Right lobe of liver (tissue), 6 donors: ENCODE results near the gene LRRC8D. TPM values are rescaled to one million over a fixed set of nuclear protein-coding genes. Genes with fewer than 3 reads are reported as not detected.

Experiments used
- ATAC-seq, 4 donors: fragments of 200-7000 bp; cut with Tn5 transposase; one replicate each; pipeline ENCODE4 v1.9.1; 2020; ENCODE audit warnings: mild to moderate bottlenecking in 4 of 4, moderate library complexity in 4 of 4
- DNase-seq, 3 donors: peaks; one replicate each; pipeline ENCODE4 v3.0.0-alpha.2; 2020
- H3K27ac ChIP-seq, 3 donors: fragments of 200-600 bp; one replicate each; pipeline ENCODE4 v1.8.0; 2022
- H3K27me3 ChIP-seq, 2 donors: fragments of 200-600 bp; one replicate each; pipeline ENCODE4 v1.8.0; 2022
- H3K36me3 ChIP-seq, 4 donors: fragments of 200-600 bp; sonication (generic) in 1 of 4; one replicate each; pipeline versions ENCODE4 v1.5.1 to v1.8.0; 2017 to 2022; ENCODE audit warnings: control low read depth in 1 of 4
- H3K4me1 ChIP-seq, 4 donors: fragments of 200-600 bp; sonication (generic) in 1 of 4; one replicate each; pipeline versions ENCODE4 v1.5.1 to v1.8.0; 2017 to 2022; ENCODE audit warnings: control low read depth in 1 of 4
- H3K4me3 ChIP-seq, 3 donors: fragments of 200-600 bp; one replicate each; pipeline ENCODE4 v1.8.0; 2022
- H3K9me3 ChIP-seq, 4 donors: fragments of 200-600 bp; sonication (generic) in 1 of 4; one replicate each; pipeline versions ENCODE4 v1.5.1 to v1.8.0; 2017 to 2022; ENCODE audit warnings: control low read depth in 1 of 4
- POLR2A ChIP-seq: fragments of 450-650 bp; IDR thresholded peaks from one replicate; pipeline ENCODE4 v1.6.1; 2017; ENCODE audit warnings: antibody characterized with exemption, mild to moderate bottlenecking
- WGBS: methylation state at CpG from one replicate; pipeline ENCODE4 v1.1.6; 2018; ENCODE audit warnings: low coverage, low lambda C conversion rate; ENCODE audit not compliant: insufficient coverage; ENCODE audit errors: missing lambda C conversion rate; 5-methylcytosine and 5-hydroxymethylcytosine counted together
- intact Hi-C, 2 donors: fragments of 100-400 bp; cut with DNase I; formaldehyde crosslinking; loops; one replicate each; pipeline versions ENCODE4 v1.11.2 to v1.14.1; 2022
- total RNA-seq, 6 experiments: library from RNA; depleted of rRNA in 2 of 6; stranded (reverse); fragments of >200 nt in 2 of 6; fragmentation: NEBNext Ultra II Directional in 3 of 6; extraction: Animal tissue kit (Norgen Biotek cat#: 25700) in 3 of 6; gene quantifications; one replicate each; pipeline versions ENCODE4 v1.1.0 to v1.2.4, GENCODE V29; 2016 to 2023
- TF ChIP-seq, protein P1 (sequence below), 4 donors: fragments of 200-600 bp in 3 of 4; fragments of 450-650 bp in 1 of 4; IDR thresholded peaks; one replicate each; pipeline versions ENCODE4 v1.5.1 to v1.8.0; 2016 to 2022; ENCODE audit warnings: antibody characterized with exemption in 4 of 4, mild to moderate bottlenecking in 2 of 4
- donor health status: DM: no; HTN: yes; CAD: no.
- donor health status: DM: no; HTN: no; CAD: no.
- donor health status: DM: no; HTN: no; CAD: no.
- donor health status: DM: no; HTN: yes; CAD: no.
- donor health status: DM: no; HTN: yes; CAD: no.

LRRC8D gene
- total RNA-seq, 6 experiments from 2014 or later, result 11.5 to 22.1 (median 19.3) TPM

- WGBS, result 70% methylated on average over 2 of the region's 5 CpGs
- Histone ChIP-seq H3K9me3 (no peaks in the 10 kb centered on the region), H3K4me1 (no peaks in the 10 kb centered on the region), H3K27me3 (no peaks in the 10 kb centered on the region), H3K4me3 (no peak overlapping the region), H3K27ac (no peak overlapping the region), H3K36me3 (no peaks in the 10 kb centered on the region)
- DNase-seq (no peak), ATAC-seq (no peak)
- TF ChIP-seq, protein P1, sequence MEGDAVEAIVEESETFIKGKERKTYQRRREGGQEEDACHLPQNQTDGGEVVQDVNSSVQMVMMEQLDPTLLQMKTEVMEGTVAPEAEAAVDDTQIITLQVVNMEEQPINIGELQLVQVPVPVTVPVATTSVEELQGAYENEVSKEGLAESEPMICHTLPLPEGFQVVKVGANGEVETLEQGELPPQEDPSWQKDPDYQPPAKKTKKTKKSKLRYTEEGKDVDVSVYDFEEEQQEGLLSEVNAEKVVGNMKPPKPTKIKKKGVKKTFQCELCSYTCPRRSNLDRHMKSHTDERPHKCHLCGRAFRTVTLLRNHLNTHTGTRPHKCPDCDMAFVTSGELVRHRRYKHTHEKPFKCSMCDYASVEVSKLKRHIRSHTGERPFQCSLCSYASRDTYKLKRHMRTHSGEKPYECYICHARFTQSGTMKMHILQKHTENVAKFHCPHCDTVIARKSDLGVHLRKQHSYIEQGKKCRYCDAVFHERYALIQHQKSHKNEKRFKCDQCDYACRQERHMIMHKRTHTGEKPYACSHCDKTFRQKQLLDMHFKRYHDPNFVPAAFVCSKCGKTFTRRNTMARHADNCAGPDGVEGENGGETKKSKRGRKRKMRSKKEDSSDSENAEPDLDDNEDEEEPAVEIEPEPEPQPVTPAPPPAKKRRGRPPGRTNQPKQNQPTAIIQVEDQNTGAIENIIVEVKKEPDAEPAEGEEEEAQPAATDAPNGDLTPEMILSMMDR (IDR thresholded peaks at IDR 0.05), result no peak
- TF ChIP-seq POLR2A, result no peak
- intact Hi-C loops, result loop anchor here (10.0 kb wide), 1 partner anchor 176 kb away; no protein-coding TSS in a partner anchor
Observed at GRCh38 chr1:89808441-89809117, 12.3 kb upstream of the LRRC8D start.

DNA sequence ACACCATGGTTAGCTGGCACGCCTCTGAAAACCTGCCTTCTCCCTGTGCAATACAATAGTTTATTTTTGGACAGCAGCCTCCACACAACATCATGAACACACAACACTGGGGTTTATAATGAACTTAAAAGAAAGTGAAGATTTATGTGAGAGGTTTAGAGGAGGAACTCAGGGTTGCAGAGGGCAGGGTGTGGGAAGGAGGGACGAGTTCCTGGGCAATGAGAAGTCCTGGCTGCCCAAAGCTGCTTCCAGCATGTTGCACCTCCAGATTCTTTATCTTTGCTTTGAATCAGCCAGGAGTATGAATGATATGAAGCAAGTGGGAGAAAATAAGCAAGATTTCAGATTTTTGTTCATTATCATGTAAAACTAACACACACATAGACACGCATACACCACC lies 11.3 kb upstream of the LRRC8D start:
- no peak overlapping the region for H3K27ac ChIP-seq
- TF ChIP-seq, protein P1 (IDR thresholded peaks at IDR 0.05), result no peak
- TF ChIP-seq POLR2A, result no peak
- no peak for ATAC-seq
- no peak for DNase-seq
- no peaks in the 10 kb centered on the region for H3K27me3 ChIP-seq
- no peaks in the 10 kb centered on the region for H3K36me3 ChIP-seq
- WGBS, result 87% methylated on average over 3 of the region's 3 CpGs
- H3K4me3 ChIP-seq, result no peak overlapping the region
- intact Hi-C loops, result loop anchor here (10.0 kb wide), 1 partner anchor 175 kb away; no protein-coding TSS in a partner anchor
- no peaks in the 10 kb centered on the region for H3K9me3 ChIP-seq
- no peaks in the 10 kb centered on the region for H3K4me1 ChIP-seq

DNA sequence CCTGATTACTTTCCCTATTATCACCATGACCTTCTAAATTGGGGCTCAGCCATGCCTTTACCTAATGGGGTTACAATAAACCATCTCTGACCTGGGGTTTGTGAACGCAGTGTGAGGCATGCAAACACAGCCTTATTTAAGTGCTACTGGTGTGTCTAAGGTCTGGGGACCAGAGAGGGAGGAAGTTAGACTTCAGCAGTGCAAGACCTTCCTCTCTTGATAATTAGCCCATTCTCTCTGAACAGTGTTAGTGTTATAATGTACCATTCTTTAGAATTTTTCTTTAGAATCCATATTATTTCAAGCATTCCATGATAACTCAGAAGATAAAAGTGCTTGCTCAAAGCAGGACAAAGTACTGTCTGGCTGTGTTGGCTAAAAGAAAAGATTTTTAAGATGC lies 10.5 kb upstream of the LRRC8D start:
- Histone ChIP-seq H3K27me3 (no peaks in the 10 kb centered on the region), H3K27ac (no peak overlapping the region), H3K9me3 (no peaks in the 10 kb centered on the region), H3K4me1 (no peaks in the 10 kb centered on the region), H3K36me3 (no peaks in the 10 kb centered on the region), H3K4me3 (no peak overlapping the region)
- DNase-seq, result no peak
- 71% methylated on average over 1 of the region's 1 CpG for WGBS
- intact Hi-C loops, result no loop called here
- ATAC-seq, result no peak
- TF ChIP-seq, protein P1 (IDR thresholded peaks at IDR 0.05), result no peak
- no peak for TF ChIP-seq POLR2A

GRCh38 chr1:89810880-89811279 lies 10.0 kb upstream of the LRRC8D start:
- DNase-seq (no peak), ATAC-seq (peak in 3 of 4 donors; percentile 30 to 53 (median 37))
- no peak overlapping the region for H3K4me3 ChIP-seq
- no peaks in the 10 kb centered on the region for H3K27me3 ChIP-seq
- no peaks in the 10 kb centered on the region for H3K9me3 ChIP-seq
- intact Hi-C loops, result no loop called here
- 89% methylated on average over 1 of the region's 1 CpG for WGBS
- H3K27ac ChIP-seq, result no peak overlapping the region
- no peaks in the 10 kb centered on the region for H3K36me3 ChIP-seq
- H3K4me1 ChIP-seq, result no peaks in the 10 kb centered on the region
- no peak for TF ChIP-seq POLR2A
- TF ChIP-seq, protein P1 (IDR thresholded peaks at IDR 0.05), result no peak
